Measurements from ENCODE around the gene SRSF10. TPM values are rescaled to one million over a fixed set of nuclear protein-coding genes. Genes with fewer than 3 reads are reported as not detected.

SRSF10 gene
- total RNA-seq, 1 donor from 2014 or later: 192 TPM

DNA sequence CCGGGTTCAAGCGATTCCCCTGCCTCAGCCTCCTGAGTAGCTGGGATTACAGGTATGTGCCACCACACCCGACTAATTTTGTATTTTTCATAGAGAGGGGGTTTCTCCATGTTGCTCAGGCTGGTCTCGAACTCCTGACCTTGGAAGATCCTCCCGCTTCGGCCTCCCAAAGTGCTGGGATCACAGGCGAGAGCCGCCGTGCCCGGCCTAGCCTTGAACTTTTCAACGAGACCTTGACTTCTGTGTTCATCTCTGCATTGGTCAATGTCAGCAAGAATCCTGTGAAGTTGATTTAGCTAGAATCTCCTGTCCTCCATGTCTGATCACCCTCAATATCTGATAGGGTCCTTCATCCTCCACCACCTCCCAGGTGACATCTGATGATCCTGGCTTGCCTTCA, 55.5 kb downstream of the SRSF10 start:
- no peaks in the 10 kb centered on the region for H3K9me3 Mint-ChIP-seq
- H3K4me1 Mint-ChIP-seq: peaks cover 19% of the 10 kb centered on the region
- intact Hi-C loops (cut with micrococcal nuclease): no loop called here
- ChIA-PET POLR2A (interaction anchor here (0.7 kb wide), 1 partner anchor 32 kb away, joined by 7 read pairs; no protein-coding TSS in a partner anchor), CTCF (interaction anchor here (1.1 kb wide), 1 partner anchor 8 kb away, joined by 3 read pairs; no protein-coding TSS in a partner anchor)
- ATAC-seq (ENCODE audit: low read depth) (no peak), DNase-seq (no peak)
- TF ChIP-seq, protein P1, sequence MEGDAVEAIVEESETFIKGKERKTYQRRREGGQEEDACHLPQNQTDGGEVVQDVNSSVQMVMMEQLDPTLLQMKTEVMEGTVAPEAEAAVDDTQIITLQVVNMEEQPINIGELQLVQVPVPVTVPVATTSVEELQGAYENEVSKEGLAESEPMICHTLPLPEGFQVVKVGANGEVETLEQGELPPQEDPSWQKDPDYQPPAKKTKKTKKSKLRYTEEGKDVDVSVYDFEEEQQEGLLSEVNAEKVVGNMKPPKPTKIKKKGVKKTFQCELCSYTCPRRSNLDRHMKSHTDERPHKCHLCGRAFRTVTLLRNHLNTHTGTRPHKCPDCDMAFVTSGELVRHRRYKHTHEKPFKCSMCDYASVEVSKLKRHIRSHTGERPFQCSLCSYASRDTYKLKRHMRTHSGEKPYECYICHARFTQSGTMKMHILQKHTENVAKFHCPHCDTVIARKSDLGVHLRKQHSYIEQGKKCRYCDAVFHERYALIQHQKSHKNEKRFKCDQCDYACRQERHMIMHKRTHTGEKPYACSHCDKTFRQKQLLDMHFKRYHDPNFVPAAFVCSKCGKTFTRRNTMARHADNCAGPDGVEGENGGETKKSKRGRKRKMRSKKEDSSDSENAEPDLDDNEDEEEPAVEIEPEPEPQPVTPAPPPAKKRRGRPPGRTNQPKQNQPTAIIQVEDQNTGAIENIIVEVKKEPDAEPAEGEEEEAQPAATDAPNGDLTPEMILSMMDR (IDR thresholded peaks at IDR 0.05): no peak
- H3K4me3 Mint-ChIP-seq: no peak overlapping the region
- H3K27me3 Mint-ChIP-seq: no peaks in the 10 kb centered on the region
- H3K36me3 Mint-ChIP-seq (ENCODE audit: low read depth): no peaks in the 10 kb centered on the region
- no peak overlapping the region for H3K27ac Mint-ChIP-seq

DNA sequence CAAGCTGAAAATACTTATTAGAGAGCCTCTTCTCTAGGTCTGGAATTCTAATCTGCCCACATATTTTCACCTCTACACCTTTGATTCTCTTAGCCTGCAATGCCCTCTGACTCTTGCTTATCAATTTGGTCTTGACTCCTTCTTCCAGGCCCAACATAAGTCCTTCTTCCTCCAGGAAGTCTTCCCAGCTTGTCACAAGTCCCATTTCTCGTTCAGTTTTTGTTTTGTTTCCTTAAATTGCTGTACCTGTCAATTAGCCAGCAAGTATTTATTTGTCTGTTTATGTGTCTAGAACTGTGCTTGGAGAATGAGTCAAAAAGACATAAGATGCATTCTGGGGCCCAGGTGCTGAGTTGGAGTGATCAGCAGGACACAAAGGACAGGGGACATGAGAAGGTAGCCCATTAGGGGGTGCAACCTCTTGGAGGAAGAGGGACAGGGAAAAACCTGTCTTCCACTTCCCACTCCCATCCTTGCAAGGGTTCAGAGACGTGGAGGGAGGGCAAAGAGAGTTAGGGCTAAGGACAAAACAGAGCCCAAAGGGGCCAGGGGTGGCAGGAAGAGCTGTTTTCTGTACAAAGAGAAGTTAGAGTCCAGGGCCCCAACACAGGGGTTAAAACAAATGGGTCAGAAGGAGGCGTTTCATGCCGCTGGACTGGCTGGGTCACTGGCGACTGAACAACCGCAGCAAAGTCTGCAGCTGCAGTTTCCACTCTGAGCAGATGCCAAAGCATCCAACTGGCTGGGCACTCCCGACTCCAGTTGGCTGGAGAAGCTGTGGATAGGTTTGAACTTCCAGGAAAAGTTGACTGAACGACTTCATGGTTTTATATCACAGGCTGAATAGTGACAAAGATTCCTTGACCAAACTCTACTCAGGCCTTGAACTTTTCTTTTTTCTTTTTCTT, 56.3 kb downstream of the SRSF10 start:
- Mint-ChIP-seq H3K27me3 (no peaks in the 10 kb centered on the region), H3K9me3 (no peaks in the 10 kb centered on the region), H3K4me1 (peaks cover 14% of the 10 kb centered on the region), H3K4me3 (no peak overlapping the region), H3K27ac (peak overlapping the region; percentile 16), H3K36me3 (ENCODE audit: low read depth) (no peaks in the 10 kb centered on the region)
- ChIA-PET POLR2A (no interaction called here), CTCF (no interaction called here)
- no peak for ATAC-seq (ENCODE audit: low read depth)
- intact Hi-C loops (cut with micrococcal nuclease): no loop called here
- TF ChIP-seq, protein P1 (IDR thresholded peaks at IDR 0.05): no peak
- DNase-seq: no peak

DNA sequence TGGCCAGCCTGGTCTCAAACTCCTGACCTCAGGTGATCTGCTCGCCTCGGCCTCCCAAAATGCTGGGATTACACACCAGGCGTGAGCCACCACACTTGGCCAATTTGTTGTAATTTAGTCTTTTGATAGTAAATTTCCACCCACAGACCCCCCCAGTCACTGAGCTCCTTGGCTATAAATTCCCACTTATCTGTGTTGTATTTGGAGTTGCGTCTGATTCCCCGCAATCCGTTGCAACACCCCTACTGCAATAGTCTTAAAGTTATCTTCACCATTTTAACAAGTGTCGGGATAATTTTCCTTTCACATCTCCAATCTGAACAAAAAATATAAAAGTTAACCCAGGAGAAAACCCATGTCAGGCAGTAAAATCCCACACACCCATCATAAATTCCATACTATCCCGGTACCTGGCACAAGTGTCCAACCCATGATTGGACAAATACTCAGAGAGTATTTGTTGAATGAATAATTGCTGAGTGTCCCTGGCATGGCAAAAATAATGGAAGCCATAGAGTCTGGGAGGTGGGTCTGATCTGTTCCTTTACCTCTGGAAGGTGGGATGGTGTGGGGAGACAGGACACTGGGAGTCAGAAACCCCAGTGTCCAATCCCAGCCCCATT, 57.7 kb downstream of the SRSF10 start:
- TF ChIP-seq, protein P1 (IDR thresholded peaks at IDR 0.05): no peak
- Mint-ChIP-seq H3K27me3 (no peaks in the 10 kb centered on the region), H3K9me3 (no peaks in the 10 kb centered on the region), H3K36me3 (ENCODE audit: low read depth) (no peaks in the 10 kb centered on the region), H3K4me1 (peaks cover 18% of the 10 kb centered on the region), H3K27ac (no peak overlapping the region), H3K4me3 (no peak overlapping the region)
- CTCF ChIA-PET: interaction anchor here (1.2 kb wide), 1 partner anchor 111 kb away, joined by 3 read pairs; no protein-coding TSS in a partner anchor
- POLR2A ChIA-PET: no interaction called here
- DNase-seq: no peak
- intact Hi-C loops (cut with micrococcal nuclease): no loop called here
- no peak for ATAC-seq (ENCODE audit: low read depth)

DNA sequence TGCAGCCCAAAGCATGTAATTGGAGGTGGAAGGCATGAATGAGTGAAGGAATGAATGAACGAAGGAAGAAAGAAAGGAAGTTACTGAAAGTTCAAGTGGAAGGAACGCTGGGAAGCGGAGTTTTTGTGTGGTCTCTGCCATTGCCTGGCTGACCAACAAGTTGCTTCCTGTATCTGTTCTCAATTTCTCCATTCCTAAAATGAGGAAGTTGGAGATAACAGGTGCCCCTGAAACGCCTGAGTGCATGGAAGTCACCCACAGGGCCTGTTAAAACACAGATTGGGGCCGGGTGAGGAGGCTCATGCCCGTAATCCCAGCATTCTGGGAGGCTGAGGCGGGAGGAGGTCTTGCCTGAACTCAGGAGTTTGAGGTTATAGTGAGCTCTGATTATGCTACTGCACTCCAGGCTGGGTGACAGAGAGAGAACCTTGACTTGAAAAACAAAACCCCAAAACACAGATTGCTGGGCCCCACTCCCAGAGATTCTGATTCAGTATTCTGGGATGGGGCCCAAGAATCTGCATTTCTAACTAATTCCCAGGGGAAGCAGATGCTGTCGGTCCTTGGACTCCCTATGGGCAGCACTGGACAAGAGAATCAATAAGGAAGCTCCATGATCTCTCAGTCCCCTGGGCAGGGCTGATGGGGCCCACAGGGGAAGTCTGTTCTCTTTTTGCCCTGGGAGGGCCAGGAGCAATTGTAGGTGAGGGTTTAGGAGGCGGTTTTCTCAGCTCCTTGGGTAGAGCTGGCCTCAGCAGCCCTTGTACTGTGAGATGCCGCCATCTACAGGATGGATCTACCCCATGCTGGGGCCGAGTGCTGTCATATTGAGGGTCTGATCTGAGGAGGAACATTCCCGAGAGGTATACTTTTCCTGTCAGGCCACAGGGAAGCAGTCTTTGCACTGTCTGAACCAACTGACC, 63.7 kb downstream of the SRSF10 start:
- Mint-ChIP-seq H3K27ac (peak overlapping the region; percentile 99), H3K27me3 (no peaks in the 10 kb centered on the region), H3K4me1 (peaks cover 69% of the 10 kb centered on the region), H3K4me3 (peak overlapping the region; percentile 61), H3K36me3 (ENCODE audit: low read depth) (peaks cover 18% of the 10 kb centered on the region), H3K9me3 (no peaks in the 10 kb centered on the region)
- TF ChIP-seq, protein P1 (IDR thresholded peaks at IDR 0.05): peak; percentile 37
- CTCF ChIA-PET: interaction anchor here (0.6 to 5.9 kb wide), 42 partner anchors 8 to 419 kb away, joined by 3 to 188 read pairs (median 6); partner anchors contain the start of genes FUCA1, GALE, HMGCL and RPL11
- peak; percentile 50 for DNase-seq
- POLR2A ChIA-PET: interaction anchor here (0.6 to 2.9 kb wide), 28 partner anchors 8 to 189 kb away, joined by 3 to 34 read pairs (median 6); partner anchors contain the start of genes FUCA1, GALE, HMGCL and PITHD1
- peak; percentile 72 for ATAC-seq (ENCODE audit: low read depth)
- intact Hi-C loops (cut with micrococcal nuclease): loop anchor here (1.0 to 2.0 kb wide), 7 partner anchors 15 to 144 kb away; partner anchors contain the start of genes FUCA1, GALE, HMGCL and PNRC2
